Left ventricle myocardium inferior (tissue), 1 donor: ENCODE data around the gene CBS. TPM values are rescaled to one million over a fixed set of nuclear protein-coding genes. Genes with fewer than 3 reads are reported as not detected.
"Not testable (repeated sequence)": the region's sequence is repeated elsewhere in the genome, so short reads cannot be mapped to it uniquely, and the experiment has no call there.

ENCODE experiments used
- DNase-seq: peaks from one replicate; pipeline ENCODE4 v3.0.0-alpha.2; 2020
- H3K27ac ChIP-seq: fragments of 200-600 bp; replicated peaks from 2 replicates; pipeline ENCODE4 v1.8.0; 2021
- H3K27me3 ChIP-seq: fragments of 200-600 bp; 2 replicates; pipeline ENCODE4 v1.8.0; 2021; ENCODE audit warnings: low read depth
- H3K36me3 ChIP-seq: fragments of 200-600 bp; 2 replicates; pipeline ENCODE4 v1.8.0; 2021
- H3K4me1 ChIP-seq: fragments of 200-600 bp; 2 replicates; pipeline ENCODE4 v1.8.0; 2021
- H3K4me3 ChIP-seq: fragments of 200-600 bp; 2 replicates; pipeline ENCODE4 v1.8.0; 2021; ENCODE audit warnings: mild to moderate bottlenecking, moderate library complexity
- H3K9me3 ChIP-seq: fragments of 200-600 bp; replicated peaks from 2 replicates; pipeline ENCODE4 v1.8.0; 2021
- CTCF ChIP-seq: fragments of 200-600 bp; IDR thresholded peaks from 2 replicates; pipeline ENCODE4 v1.8.0; 2021; ENCODE audit warnings: antibody characterized with exemption, mild to moderate bottlenecking, borderline replicate concordance
- intact Hi-C: fragments of 100-400 bp; cut with micrococcal nuclease; formaldehyde crosslinking; loops from one replicate; pipeline ENCODE4 v1.11.0; 2022
- total RNA-seq: library from RNA; stranded (reverse); fragmentation: NEBNext Ultra II Directional; extraction: Animal tissue kit (Norgen Biotek cat#: 25700); gene quantifications from one replicate; pipeline ENCODE4 v1.2.1, GENCODE V29; 2021
- donor health status: DM: no; HTN: yes; CAD: no; lungs with severe emphysema.

CBS gene
- total RNA-seq, 1 donor from 2014 or later: 10.3 TPM

GRCh38 chr21:43020177-43020576 is 55.5 kb downstream of the CBS start:
- peaks cover 68% of the 10 kb centered on the region for H3K36me3 ChIP-seq
- no peaks in the 10 kb centered on the region for H3K9me3 ChIP-seq
- H3K4me1 ChIP-seq: peaks cover 4% of the 10 kb centered on the region
- DNase-seq: no peak
- no peak for TF ChIP-seq CTCF
- intact Hi-C loops: no loop called here
- no peak overlapping the region for H3K4me3 ChIP-seq
- no peak overlapping the region for H3K27ac ChIP-seq
- no peaks in the 10 kb centered on the region for H3K27me3 ChIP-seq

- peaks cover 64% of the 10 kb centered on the region for H3K36me3 ChIP-seq
These were observed 57.1 kb downstream of the CBS start for GRCh38 chr21:43018519-43018918.

GRCh38 chr21:43016728-43017127 is 58.9 kb downstream of the CBS start:
- Histone ChIP-seq H3K4me3 (no peak overlapping the region), H3K36me3 (peaks cover 66% of the 10 kb centered on the region), H3K27me3 (no peaks in the 10 kb centered on the region), H3K4me1 (no peaks in the 10 kb centered on the region), H3K27ac (no peak overlapping the region), H3K9me3 (no peaks in the 10 kb centered on the region)
- intact Hi-C loops: no loop called here
- DNase-seq: no peak
- no peak for TF ChIP-seq CTCF

More at GRCh38 chr21:43018519-43018918, 57.1 kb downstream of the CBS start:
- intact Hi-C loops: no loop called here
- H3K4me3 ChIP-seq: no peak overlapping the region
- H3K27me3 ChIP-seq: no peaks in the 10 kb centered on the region
- no peak for DNase-seq
- no peaks in the 10 kb centered on the region for H3K9me3 ChIP-seq
- TF ChIP-seq CTCF: no peak
- no peak overlapping the region for H3K27ac ChIP-seq
- no peaks in the 10 kb centered on the region for H3K4me1 ChIP-seq

- intact Hi-C loops: no loop called here
- no peak for DNase-seq
These were observed 59.6 kb downstream of the CBS start for GRCh38 chr21:43015906-43016540.

GRCh38 chr21:43012596-43012995 is 63.0 kb downstream of the CBS start:
- Histone ChIP-seq H3K4me1 (no peaks in the 10 kb centered on the region), H3K4me3 (no peak overlapping the region), H3K9me3 (no peaks in the 10 kb centered on the region), H3K36me3 (peaks cover 68% of the 10 kb centered on the region), H3K27me3 (no peaks in the 10 kb centered on the region), H3K27ac (no peak overlapping the region)
- no peak for TF ChIP-seq CTCF
- no peak for DNase-seq
- intact Hi-C loops: no loop called here

More at GRCh38 chr21:43015906-43016540, 59.6 kb downstream of the CBS start:
- Histone ChIP-seq H3K27me3 (no peaks in the 10 kb centered on the region), H3K4me1 (no peaks in the 10 kb centered on the region), H3K36me3 (peaks cover 65% of the 10 kb centered on the region), H3K4me3 (no peak overlapping the region), H3K27ac (no peak overlapping the region), H3K9me3 (no peaks in the 10 kb centered on the region)
- no peak for TF ChIP-seq CTCF

- Histone ChIP-seq H3K4me1 (no peaks in the 10 kb centered on the region), H3K27me3 (no peaks in the 10 kb centered on the region), H3K36me3 (peaks cover 55% of the 10 kb centered on the region), H3K9me3 (no peaks in the 10 kb centered on the region), H3K4me3 (no peak overlapping the region), H3K27ac (no peak overlapping the region)
- DNase-seq: no peak
- intact Hi-C loops: no loop called here
- TF ChIP-seq CTCF: no peak
These were observed 68.8 kb downstream of the CBS start for GRCh38 chr21:43006874-43007208.

GRCh38 chr21:43006051-43006873 is 69.4 kb downstream of the CBS start:
- intact Hi-C loops, H3K27ac ChIP-seq, H3K4me1 ChIP-seq, H3K4me3 ChIP-seq, H3K9me3 ChIP-seq, H3K27me3 ChIP-seq, DNase-seq: not testable (repeated sequence)
- peaks cover 49% of the 10 kb centered on the region for H3K36me3 ChIP-seq
